NCI-H345 (cell line): Measurements from ENCODE around the gene DEAF1.
"Not testable (repeated sequence)": the region's sequence is repeated elsewhere in the genome, so short reads cannot be mapped to it uniquely, and the experiment has no call there.

Experiments used
- DNase-seq: peaks from one replicate; lab custom pipeline; 2025; lab: John Stamatoyannopoulos, UW

DEAF1 gene

DNA sequence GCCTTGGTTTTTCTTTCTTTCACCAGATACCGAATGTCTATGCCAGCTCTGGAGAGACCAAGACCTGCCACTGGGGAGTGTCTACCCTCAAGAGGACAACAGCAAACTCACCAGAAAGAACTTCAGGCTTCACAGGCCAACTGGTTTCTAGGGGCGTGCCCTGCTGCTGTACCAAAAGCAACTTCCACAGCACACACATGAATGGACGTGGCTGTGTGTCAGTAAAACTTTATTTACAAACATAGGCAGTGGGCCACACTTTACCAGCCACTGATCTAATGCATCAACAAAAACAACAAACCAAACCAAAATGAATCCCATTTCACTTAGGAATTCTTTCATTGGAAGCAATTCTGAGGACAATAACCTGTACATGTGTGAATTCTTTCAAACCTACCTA is 16.7 kb downstream of the DEAF1 start:
- no peak for DNase-seq

DNA sequence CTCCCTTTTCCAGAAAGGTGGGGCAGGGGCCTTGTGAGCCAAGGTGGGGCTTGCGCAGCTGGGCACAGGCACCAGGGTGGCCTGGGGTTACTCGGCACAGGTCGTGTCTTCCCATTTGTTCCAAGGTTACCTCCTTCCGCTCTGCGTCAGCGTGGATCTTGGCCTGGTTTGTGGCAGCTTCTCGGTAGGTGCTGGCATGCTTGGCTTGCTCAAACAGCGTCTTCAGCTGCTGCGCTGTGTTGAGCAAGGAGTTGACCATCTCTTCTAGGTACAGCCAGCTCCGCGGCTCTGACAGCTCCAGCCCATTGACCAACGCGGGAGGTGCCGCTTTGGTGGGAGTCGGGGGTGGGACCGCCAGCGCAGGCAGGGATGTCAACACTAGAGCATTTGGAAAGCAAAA is 20.6 kb downstream of the DEAF1 start:
- DNase-seq = no peak

DNA sequence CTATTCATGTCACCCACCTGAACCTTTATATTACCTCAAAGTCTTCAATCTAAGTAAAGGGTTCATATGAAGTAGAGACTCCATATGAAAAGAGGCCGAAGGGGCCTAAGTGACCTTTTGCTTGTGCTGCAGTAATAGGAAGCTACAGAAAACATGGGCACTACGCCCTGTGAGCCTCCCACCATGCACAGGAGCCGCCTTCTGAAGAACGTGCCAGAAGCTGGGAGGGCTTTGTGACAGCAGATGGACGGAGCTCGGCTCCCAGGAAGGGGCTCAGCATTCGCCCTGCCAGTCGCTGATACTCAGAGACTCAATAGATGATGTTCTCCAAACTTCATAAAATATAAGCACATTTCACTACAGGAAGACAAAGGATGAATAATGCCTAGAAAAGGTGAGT is 21.2 kb downstream of the DEAF1 start:
- no peak for DNase-seq

DNA sequence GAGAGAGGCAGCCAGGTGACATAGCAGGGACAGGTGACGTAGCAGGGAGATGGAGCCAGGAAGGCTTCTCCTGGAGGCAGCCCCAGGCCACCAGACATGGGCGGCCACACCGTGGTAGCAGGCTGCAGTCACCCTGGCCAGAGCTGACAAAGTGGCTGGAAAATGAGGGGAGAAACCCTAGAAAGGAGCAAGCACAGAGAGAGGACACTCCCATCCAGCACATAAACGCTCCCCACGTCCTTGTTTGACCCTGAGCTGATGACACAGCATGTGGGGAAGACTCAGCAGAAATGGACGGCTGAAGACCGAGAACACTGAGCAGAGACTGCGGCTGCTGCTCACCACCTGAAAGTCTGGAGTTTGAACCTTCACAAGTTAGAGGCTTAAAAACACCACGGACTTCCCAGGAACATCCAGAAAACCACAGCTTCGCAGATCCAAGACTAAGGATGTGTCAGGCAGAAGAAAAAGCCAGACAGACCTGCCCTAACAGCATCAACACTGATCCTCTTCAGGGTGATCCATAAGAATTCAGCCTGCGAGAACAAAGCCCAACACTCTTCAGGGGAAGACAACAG is 29.2 kb downstream of the DEAF1 start:
- DNase-seq = no peak

DNA sequence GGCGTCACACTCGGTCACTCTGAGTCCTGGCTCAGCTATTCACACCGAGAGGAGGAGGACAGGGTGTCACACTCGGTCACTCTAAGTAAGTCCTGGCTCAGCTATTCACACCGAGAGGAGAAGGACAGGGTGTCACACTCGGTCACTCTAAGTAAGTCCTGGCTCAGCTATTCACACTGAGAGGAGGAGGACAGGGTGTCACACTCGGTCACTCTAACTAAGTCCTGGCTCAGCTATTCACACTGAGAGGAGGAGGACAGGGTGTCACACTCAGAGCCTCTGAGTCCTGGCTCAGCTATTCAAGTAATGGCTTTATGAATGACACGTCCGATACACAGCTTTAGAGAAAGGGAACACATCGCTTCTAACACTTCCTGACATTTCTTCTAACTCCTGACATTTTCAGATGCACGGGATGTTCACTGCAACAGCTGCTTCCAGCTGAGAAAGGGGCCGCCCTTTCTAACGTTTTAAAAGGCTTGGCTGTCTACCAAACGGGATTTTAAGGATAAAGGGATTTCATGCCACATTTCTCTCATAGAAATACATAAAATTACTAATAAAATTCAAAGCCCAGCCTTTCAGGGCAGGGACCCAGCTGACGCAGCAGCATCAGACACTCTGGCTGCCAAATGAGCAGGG is 29.8 kb downstream of the DEAF1 start:
- DNase-seq = no peak

DNA sequence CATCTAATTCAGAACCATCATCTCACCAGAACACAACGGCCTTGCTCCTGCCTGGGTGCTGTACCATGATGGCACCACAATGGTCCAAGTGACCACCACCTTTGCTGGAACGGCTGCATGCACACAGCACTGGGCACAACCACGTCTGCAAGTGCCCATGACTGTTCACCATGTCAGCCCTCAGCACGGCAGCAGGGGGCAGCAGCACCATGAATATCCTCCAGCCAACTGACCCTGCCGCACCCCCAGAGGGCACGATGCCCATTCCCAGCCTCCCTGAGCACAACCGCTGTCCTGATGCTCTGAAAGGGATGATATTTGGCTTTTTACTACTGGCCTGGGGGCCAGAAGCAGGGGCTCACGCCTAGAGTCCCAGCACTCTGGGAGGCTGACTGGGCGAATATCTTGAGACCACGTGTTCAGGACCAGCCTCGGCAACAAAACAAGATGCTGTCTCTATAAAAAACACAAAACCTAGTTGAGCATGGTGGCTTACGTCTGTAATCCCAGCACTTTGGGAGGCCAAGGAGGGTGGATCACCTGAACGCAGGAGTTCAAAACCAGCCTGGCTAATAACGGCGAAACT is 32.2 kb downstream of the DEAF1 start:
- no peak for DNase-seq

DNA sequence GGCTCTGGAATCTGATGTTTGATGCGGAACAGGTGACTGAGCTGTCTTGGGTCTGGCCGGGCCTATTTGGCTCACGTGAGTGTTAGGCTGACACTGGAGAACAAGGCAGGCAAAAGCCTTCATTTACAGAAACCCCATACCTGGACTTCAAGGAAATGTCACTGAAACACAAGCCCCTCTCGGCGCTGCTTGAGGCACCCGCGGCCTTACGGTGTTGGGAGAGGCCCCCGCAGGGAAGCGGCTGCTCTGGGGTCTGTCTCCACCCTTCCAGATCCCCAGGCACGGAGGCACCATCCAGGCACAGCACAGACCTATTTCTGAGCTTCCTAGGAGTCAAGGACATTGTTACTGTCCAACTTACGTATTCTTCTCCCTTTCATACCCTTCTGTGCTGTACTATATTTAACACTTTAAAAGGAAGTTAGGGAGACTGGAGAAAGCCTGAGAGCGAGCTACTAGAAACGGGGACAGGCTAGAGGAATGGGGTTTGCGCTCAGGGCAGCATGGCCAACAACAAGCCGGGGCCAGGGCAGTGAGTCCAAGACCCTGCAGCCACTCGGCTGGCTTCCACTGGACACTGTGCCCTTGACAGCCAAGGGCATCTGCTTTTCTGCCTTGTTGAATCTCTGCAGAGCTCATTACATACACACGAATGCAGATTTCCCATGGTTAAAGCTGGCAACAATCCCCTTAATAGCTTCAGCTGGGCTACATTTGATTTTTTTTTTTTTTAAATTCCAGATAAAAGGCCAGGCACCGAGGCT is 34.2 kb downstream of the DEAF1 start:
- DNase-seq = no peak

DNA sequence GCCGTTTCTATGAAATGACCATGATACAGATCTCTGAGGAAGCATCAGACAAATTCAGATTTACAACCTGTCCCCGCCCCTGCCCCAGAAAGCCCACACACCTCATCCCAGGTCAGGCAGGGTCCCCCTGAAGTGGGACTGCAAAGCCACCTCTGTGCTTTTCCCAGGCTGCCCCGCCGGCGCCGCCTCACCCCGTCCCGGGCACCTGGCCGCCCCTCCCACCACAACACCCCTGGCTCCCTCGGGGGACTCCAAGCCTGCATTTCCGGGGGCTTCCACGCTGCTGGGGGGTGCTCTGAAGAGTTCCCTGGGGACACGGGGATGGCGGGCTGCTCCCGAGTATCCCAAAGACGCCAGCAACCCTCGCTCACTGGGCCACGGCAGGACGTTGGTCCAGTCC is 34.7 kb downstream of the DEAF1 start:
- no peak for DNase-seq

DNA sequence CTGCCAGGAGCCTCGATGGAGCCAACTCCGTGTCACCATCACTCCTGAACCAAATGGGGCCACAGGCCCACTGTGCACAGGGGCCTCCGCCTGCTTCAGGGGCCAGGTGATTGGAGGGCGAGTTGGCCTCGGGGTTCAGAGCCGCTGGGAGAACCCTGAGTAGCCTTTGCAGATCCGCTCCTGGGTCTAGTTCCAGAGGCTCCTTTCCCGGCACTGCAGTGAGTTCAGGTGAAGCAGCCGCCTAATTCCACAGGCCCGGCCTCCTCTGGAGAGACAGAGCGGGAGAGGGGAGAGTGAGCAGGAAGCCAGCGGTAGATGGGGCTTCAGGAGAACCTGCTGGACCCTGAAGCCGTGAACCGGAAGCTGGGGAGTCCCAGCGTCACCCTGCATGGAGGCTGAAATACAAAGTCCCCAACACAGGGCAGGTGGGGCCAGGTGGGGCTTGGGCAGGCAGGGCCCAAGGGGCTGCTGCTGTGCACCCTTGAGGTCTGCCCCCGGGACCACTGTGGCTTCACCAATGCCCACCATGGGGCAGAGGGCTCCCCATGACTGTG is 35.4 kb downstream of the DEAF1 start:
- no peak for DNase-seq

DNA sequence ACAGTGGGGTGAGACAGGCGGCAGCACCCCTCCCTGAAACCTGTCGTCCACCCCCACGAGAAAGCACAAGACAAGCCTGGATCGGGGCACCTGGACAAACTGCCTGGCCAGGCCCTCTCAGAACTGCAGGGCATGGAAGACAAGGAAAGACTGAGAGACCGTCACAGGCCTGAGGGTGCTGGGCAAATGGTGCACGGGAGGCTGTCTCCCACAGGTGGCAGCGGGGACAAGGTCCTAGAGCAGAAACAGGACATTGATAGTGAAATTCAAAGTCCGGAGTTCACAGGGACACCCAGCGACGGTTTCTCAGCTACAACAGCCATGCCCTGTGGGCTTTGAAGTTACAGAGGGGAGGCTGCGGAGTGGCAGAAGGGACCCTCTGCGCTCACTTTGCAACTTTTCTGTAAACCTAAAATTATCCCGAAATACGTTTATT is 37.3 kb downstream of the DEAF1 start:
- DNase-seq = no peak

DNA sequence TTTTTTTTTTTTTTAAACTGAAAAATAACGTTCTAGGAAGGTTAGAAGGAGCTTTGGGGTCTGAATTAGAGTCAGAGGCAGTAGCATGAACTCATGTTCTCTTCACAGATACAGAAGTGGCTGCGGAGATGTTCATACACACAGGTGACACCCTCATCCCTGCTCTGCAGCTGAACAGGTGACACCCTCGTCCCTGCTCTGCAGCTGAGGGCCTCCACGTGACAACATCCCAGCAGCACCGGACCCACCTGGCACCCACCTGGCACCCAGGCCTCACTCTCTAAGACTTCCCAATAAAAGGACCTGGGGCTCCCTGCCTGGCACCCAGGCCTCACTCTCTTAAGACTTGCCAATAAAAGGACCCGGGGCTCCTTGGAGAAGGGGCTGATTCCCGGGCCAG is 38.2 kb downstream of the DEAF1 start:
- no peak for DNase-seq

DNA sequence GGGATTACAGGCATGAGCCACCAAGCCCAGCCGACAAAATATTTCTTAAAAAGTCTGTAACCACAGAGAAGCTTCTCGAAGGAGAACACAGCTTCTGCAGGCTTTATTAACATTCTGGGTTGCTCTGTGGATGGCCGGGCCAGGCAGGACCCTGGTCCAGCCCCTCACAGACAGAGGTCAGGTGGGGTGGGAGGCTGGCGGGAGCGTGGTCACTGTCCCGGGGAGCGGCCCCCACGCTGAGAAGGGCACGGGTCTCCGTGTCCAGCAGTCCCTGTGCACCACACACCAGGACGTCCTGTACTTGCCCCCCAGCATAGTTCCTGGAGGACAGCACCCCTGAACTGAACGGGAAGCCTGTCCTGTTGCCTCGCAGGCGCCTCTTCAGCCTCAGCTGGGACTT is 38.6 kb downstream of the DEAF1 start:
- no peak for DNase-seq

DNA sequence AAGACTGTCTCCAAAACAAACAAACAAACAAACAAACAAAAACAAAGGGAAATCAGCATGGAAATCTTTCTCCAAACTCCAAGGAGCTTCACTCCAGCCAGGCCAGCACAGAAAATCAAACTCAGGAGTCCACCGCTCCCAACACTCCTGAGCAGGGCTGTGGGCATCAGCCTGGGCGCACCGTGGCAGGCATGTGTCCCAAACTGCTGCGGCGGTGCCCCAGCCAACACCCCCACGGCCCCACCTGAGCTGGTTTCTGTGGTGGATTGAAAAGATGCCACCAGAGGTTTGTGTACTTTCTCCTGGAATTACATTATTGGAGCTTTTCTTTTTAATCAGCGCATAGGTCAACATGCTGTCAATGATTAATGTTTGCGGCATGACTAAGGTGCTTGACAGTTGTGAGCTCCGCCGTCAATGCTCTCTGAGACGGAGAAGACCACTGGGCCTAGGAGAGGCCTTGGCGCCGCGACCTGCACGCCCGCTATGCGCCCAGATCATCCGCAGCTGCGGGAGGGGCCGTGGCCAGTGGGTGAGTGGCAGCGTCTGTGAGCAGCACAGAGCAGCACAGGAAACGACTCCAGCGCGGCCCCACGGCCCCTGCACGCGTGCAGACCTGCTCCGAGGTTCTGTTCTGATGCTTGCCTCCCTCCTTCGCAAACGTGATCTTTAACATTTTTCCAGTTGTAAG is 39.8 kb downstream of the DEAF1 start:
- DNase-seq = no peak

DNA sequence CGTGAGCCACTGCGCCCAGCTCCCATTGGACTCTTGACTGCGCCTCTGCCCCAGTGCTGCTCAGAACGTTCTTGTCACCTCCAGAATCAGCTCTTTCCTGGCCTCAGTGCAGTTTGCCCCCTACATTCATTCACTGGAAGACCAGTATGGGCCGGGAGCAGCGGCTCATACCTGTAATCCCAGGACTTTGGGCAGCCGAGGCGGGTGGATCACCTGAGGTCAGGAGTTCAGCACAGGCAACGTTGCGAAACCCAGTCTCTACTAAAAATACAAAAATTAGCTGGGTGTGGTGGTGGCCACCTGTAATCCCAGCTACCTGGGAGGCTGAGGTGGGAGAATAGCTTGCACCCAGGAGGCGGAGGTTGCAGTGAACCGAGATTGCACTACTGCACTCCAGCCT is 40.6 kb downstream of the DEAF1 start:
- DNase-seq = not testable (repeated sequence)

DNA sequence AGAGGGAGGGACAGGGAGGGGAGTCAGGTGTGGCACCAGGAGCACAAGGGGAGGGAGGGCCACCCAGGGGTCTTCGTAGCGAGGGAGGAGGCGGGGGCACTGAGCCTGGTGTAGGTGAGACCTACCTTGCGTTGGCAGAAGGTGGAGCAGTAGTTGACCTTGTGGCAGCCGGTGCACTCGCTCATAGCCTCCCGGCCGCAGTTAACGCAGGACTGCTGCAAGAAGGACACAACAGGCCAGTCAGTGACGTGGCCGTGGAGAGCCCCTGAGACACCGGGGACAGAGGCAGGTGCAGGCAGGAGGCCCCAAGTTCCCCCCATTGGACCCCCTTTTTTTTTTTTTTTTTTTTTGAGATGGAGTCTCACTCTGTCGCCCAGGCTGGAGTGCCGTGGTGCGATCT is 41.2 kb downstream of the DEAF1 start:
- DNase-seq = no peak

DNA sequence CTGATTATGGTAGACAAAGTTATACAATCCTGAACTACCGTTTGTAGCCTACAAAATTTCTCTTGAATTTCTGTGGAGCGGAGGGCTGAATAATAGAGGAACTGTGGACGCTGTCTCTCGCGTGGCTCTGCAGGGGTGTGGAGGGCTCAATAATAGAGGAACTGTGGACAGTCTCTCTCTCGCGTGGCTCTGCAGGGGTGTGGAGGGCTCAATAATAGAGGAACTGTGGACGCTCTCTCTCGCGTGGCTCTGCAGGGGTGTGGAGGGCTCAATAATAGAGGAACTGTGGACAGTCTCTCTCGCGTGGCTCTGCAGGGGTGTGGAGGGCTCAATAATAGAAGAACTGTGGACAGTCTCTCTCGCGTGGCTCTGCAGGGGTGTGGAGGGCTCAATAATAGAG is 41.9 kb downstream of the DEAF1 start:
- DNase-seq = not testable (repeated sequence)

DNA sequence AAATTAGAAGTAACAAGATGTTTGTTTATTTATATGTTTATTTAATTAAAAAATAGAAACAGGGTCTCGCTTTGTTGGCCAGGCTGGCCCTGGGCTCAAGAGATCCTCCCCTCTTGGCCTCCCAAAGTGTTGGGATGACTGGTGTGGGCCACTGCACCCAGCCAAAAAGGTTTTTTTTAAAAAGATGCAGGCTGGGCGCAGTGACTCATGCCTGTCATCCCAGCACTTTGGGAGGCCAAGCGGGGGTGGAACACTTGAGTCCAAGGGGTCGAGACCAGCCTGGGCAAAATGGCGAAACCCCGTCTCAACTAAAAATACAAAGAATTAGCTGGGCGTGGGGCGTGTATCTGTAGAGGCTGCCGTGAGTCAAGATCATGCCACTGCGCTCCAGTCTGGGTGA is 44.5 kb downstream of the DEAF1 start:
- DNase-seq = no peak

DNA sequence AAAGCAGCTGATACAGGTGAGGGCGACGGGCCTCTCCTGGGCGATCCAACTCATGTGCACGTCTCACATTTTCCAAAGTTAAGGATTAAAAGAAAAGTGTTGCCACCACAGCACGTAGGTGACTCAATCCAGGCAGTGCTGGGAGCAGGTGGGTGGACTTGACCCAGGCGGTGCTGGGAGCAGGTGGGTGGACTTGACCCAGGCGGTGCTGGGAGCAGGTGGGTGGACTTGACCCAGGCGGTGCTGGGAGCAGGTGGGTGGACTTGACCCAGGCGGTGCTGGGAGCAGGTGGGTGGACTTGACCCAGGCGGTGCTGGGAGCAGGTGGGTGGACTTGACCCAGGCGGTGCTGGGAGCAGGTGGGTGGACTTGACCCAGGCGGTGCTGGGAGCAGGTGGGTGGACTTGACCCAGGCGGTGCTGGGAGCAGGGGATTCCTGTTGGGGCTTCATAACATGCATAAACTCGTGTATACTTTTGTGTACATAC is 47.3 kb downstream of the DEAF1 start:
- DNase-seq = not testable (repeated sequence)

DNA sequence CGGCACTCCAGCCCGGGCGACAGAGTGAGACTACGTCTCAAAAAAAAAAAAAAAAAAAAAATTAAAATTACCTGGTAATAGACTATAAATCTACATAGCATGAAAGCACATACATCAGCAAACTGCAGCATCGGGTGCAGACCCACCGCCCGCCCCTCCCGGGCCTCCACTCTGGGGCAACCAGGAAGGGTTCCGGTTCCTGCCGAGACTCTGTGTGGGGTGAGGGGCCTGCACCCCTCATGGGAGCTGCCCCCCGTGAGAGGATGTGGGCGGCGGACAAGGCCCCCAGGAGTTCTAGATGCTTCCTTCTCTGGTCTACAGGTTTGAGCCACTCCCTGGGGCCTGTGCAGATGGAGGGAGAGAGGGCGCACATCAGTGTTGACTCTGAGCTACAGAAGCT is 48.8 kb downstream of the DEAF1 start:
- no peak for DNase-seq

DNA sequence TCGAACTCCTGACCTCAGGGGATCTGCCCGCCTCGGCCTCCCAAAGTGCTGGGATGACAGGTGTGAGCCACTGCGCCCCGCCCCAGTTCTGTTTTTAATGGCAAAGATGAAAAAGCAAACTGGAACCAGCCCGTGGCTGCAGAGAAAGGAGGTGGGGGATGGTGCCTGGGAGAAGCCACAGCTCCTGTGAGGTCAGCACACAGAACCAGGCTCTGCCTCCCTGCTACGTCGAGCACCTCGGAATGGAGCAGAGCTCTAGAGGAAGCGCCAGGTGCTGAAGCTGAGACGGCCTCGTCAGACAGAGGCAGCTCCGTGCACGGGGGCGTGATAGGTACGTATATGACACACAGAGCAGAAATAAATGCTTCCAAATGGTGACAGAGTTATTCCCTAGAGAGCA is 49.5 kb downstream of the DEAF1 start:
- no peak for DNase-seq

DNA sequence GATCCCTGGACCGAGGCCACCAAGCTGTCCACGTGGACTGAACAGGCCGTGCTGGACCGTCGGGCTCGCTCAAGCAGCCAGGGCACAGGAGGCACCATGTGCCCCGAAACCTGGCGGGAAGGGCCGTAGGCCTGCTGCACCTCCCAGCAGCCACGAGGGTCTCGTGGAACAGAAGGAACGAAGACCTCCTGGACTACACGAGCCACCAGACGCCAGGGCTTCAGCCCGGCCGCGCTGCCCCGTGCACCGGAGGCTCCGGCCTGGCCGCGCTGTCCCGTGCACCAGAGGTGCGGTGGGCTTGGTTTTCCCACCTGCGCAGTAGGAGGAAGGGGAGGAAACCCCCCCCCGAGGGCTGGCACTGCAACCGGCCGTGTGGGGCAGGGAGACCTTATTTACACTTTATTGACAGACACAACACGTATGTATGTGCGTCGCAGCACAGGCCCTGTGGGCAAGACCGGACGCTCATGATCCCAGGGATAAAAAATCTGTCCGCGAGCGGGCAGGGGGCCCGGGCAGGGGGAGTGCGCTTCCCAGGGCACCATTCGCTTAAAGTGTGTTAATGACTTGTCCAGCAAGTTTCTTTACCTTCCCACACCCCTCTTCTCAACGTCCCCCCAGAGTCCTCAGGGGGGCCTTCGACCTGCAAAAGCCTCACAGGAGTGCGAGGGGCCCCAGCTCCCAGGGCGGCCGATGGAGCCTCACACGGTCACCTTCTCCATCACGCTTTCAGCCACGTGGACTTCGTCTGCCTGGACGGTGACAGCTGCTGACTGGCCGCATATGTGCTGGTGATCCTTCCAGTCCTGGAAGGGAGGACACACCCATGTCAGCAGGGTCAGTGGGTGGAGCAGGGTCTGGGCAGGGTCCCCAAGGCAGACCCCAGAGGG is 50.9 kb downstream of the DEAF1 start:
- DNase-seq = no peak
